Natural killer cell treated with Interleukin-12 subunit alpha and Interleukin-12 subunit beta and Interleukin-15 and Interleukin-18, amount 100 ng/mL, for 72 hours (primary cell): ENCODE data around the gene GRK3. TPM values are rescaled to one million over a fixed set of nuclear protein-coding genes. Genes with fewer than 3 reads are reported as not detected.
"Not testable (repeated sequence)": the region's sequence is repeated elsewhere in the genome, so short reads cannot be mapped to it uniquely, and the experiment has no call there.

ENCODE experiments used
- ATAC-seq, 2 donors: fragments of 150-1000 bp; cut with Tn5 transposase in 1 of 2; sonication (Bioruptor Pico), chemical (Tn5 transposase) in 1 of 2; 2 replicates each; pipeline ENCODE4 v1.10.0; 2021
- DNase-seq: peaks from one replicate; pipeline ENCODE4 v3.0.0; 2022; ENCODE audit warnings: low spot score
- H3K27ac Mint-ChIP-seq, 2 donors: 1 replicate in 1 of 2; 2 replicates in 1 of 2; pipeline ENCODE4 v1.8.0; 2022; ENCODE audit warnings: mixed read lengths in 2 of 2, mild to moderate bottlenecking in 1 of 2, moderate library complexity in 1 of 2
- H3K27me3 Mint-ChIP-seq, 2 donors: 1 replicate in 1 of 2; 2 replicates in 1 of 2; pipeline ENCODE4 v1.8.0; 2022; ENCODE audit warnings: mixed read lengths in 2 of 2
- H3K36me3 Mint-ChIP-seq: one replicate; pipeline ENCODE4 v1.8.0; 2022; ENCODE audit warnings: mixed read lengths
- H3K4me1 Mint-ChIP-seq, 2 donors: 1 replicate in 1 of 2; 2 replicates in 1 of 2; pipeline ENCODE4 v1.8.0; 2022; ENCODE audit warnings: low read depth in 2 of 2, mixed read lengths in 2 of 2, mild to moderate bottlenecking in 1 of 2
- H3K4me3 Mint-ChIP-seq: one replicate; pipeline ENCODE4 v1.8.0; 2022; ENCODE audit warnings: mixed read lengths
- H3K9me3 Mint-ChIP-seq: 2 replicates; pipeline ENCODE4 v1.8.0; 2022; ENCODE audit warnings: mixed read lengths
- total RNA-seq, 2 donors: library from RNA; stranded (reverse); gene quantifications; one replicate each; pipeline ENCODE4 v1.2.3, GENCODE V29; 2022

Gene GRK3
- total RNA-seq, 2 donors from 2014 or later: 2.8 to 3.0 TPM

GRCh38 chr22:25569983-25570382 is 5.5 kb downstream of the GRK3 start:
- peaks cover 9 to 13% of the 10 kb centered on the region in 2 donors for H3K4me1 Mint-ChIP-seq
- no peak overlapping the region for H3K4me3 Mint-ChIP-seq

DNA sequence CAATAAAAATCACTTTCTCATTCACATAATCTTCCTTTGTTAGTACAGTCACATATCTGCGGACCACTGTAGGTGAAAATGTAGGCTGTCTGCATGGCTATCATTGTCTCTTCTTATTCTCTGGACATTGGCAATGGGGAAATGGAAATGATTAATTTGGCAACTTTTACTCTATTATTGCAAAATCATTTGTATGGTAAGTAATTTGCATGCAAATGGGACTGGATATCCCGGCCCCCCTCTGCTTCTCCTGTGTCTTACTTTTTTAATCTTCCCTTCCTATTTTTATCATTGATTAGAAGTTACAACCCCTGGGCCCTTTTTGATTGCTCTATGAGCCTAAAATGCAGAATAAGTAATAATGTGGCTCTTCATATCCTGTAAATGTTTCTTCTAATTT is 6.0 kb downstream of the GRK3 start:
- Mint-ChIP-seq H3K36me3 (peaks cover 3% of the 10 kb centered on the region), H3K27me3 (peaks cover 22 to 59% of the 10 kb centered on the region in 2 donors), H3K4me3 (no peak overlapping the region), H3K4me1 (peaks cover 7 to 9% of the 10 kb centered on the region in 2 donors), H3K27ac (no peak overlapping the region), H3K9me3 (no peaks in the 10 kb centered on the region)
- DNase-seq: no peak
- ATAC-seq: no peak

More at GRCh38 chr22:25569983-25570382, 5.5 kb downstream of the GRK3 start:
- ATAC-seq (no peak), DNase-seq (no peak)
- Mint-ChIP-seq H3K27ac (no peak overlapping the region), H3K36me3 (peaks cover 6% of the 10 kb centered on the region), H3K9me3 (no peaks in the 10 kb centered on the region), H3K27me3 (peaks cover 23 to 63% of the 10 kb centered on the region in 2 donors)

- H3K27me3 Mint-ChIP-seq: peaks cover 15 to 43% of the 10 kb centered on the region in 2 donors
- not testable (repeated sequence) for DNase-seq, H3K4me3 Mint-ChIP-seq, H3K9me3 Mint-ChIP-seq, H3K36me3 Mint-ChIP-seq, H3K27ac Mint-ChIP-seq, H3K4me1 Mint-ChIP-seq, ATAC-seq
These were observed 7.7 kb downstream of the GRK3 start for GRCh38 chr22:25571969-25572707.

GRCh38 chr22:25572708-25573171 is 8.3 kb downstream of the GRK3 start:
- peaks cover 15 to 37% of the 10 kb centered on the region in 2 donors for H3K27me3 Mint-ChIP-seq
- H3K9me3 Mint-ChIP-seq: no peaks in the 10 kb centered on the region
- DNase-seq: no peak
- H3K4me1 Mint-ChIP-seq: no peaks in the 10 kb centered on the region
- no peaks in the 10 kb centered on the region for H3K36me3 Mint-ChIP-seq
- no peak overlapping the region for H3K4me3 Mint-ChIP-seq
- ATAC-seq: no peak
- no peak overlapping the region for H3K27ac Mint-ChIP-seq

- Mint-ChIP-seq H3K4me3 (no peak overlapping the region), H3K4me1 (no peaks in the 10 kb centered on the region), H3K36me3 (no peaks in the 10 kb centered on the region), H3K27me3 (peaks cover 14 to 28% of the 10 kb centered on the region in 2 donors), H3K27ac (no peak overlapping the region), H3K9me3 (no peaks in the 10 kb centered on the region)
- DNase-seq (no peak), ATAC-seq (no peak)
These were observed 9.4 kb downstream of the GRK3 start for GRCh38 chr22:25573841-25574240.

DNA sequence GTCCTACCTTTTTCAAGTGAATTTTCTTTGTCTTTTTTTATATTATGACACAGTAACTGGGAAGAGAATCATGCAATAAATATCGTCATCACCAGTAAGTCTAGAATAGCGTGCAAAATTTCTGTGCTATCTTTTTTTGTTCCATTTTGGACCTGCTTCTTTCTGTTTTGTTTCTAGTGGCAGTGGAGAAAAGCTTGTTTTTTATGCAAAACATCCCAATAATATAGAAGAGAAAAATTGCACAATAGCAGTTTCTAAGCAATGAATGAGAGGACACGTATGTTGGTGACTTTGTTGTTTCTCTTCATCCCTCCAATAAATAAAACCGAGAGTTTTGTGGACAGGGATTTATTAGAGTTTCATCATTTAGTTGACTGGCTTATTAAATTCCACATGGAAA is 10.3 kb downstream of the GRK3 start:
- H3K4me3 Mint-ChIP-seq: no peak overlapping the region
- H3K36me3 Mint-ChIP-seq: no peaks in the 10 kb centered on the region
- H3K27ac Mint-ChIP-seq: no peak overlapping the region

GRCh38 chr22:25575674-25576392 is 11.4 kb downstream of the GRK3 start:
- ATAC-seq: peak in 1 of 2 donors; percentile 33
- not testable (repeated sequence) for H3K36me3 Mint-ChIP-seq, H3K4me1 Mint-ChIP-seq, H3K27ac Mint-ChIP-seq, DNase-seq, H3K4me3 Mint-ChIP-seq, H3K9me3 Mint-ChIP-seq
- peaks cover 8 to 26% of the 10 kb centered on the region in 2 donors for H3K27me3 Mint-ChIP-seq

More for the DNA sequence above, 10.3 kb downstream of the GRK3 start:
- DNase-seq (no peak), ATAC-seq (no peak)
- H3K27me3 Mint-ChIP-seq: peaks cover 11 to 24% of the 10 kb centered on the region in 2 donors
- no peaks in the 10 kb centered on the region for H3K9me3 Mint-ChIP-seq
- no peaks in the 10 kb centered on the region for H3K4me1 Mint-ChIP-seq

GRCh38 chr22:25581452-25581851 is 17.0 kb downstream of the GRK3 start:
- H3K4me3 Mint-ChIP-seq, H3K4me1 Mint-ChIP-seq, H3K9me3 Mint-ChIP-seq, ATAC-seq, DNase-seq, H3K27me3 Mint-ChIP-seq, H3K27ac Mint-ChIP-seq, H3K36me3 Mint-ChIP-seq: not testable (repeated sequence)

DNA sequence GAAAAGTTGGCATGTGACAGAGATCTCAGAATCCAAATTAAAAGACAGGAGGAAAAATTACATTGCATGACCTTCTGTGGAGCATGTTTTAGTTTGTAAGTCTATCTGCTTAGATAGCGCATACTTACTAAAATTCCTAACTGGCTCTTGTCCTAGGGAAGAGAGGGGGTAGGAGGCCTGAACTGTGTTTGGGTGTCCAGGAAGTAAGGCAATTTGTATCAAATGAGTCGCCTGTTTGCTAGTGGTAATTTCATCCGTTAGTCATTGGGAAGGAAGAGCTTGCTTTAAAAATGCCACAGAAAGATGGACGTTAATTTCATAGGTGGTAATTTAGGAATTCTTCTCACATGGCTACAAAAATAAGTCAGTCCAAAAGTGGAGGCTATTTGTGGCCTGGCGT is 18.5 kb downstream of the GRK3 start:
- no peak for ATAC-seq
- no peak overlapping the region for H3K27ac Mint-ChIP-seq

GRCh38 chr22:25584993-25585392 is 20.5 kb downstream of the GRK3 start:
- DNase-seq: not testable (repeated sequence)

More for the DNA sequence above, 18.5 kb downstream of the GRK3 start:
- Mint-ChIP-seq H3K27me3 (peaks cover 3 to 10% of the 10 kb centered on the region in 2 donors), H3K9me3 (no peaks in the 10 kb centered on the region), H3K36me3 (no peaks in the 10 kb centered on the region), H3K4me1 (peaks cover 0 to 4% of the 10 kb centered on the region in 2 donors), H3K4me3 (no peak overlapping the region)
- no peak for DNase-seq

DNA sequence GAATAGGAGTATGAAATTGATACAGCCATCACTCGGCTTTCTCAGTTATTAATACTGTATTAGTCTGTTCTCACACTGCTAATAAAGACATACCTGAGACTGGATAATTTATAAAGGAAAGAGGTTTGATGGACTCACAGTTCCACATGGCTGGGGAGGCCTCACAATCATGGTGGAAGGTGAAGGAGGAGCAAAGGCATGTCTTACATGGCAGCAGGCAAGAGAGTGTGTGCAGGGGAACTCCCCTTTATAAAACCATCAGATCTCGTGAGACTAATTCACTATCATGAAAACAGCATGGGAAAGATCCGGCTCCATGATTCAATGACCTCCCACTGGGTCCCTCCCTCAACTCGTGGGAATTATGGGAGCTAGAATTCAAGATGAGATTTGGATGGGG is 25.2 kb downstream of the GRK3 start:
- H3K36me3 Mint-ChIP-seq, H3K27ac Mint-ChIP-seq, DNase-seq, H3K9me3 Mint-ChIP-seq, H3K4me1 Mint-ChIP-seq, H3K4me3 Mint-ChIP-seq, ATAC-seq: not testable (repeated sequence)
- H3K27me3 Mint-ChIP-seq: peaks cover 3 to 21% of the 10 kb centered on the region in 2 donors

More at GRCh38 chr22:25584993-25585392, 20.5 kb downstream of the GRK3 start:
- not testable (repeated sequence) for H3K4me3 Mint-ChIP-seq, H3K27me3 Mint-ChIP-seq, H3K4me1 Mint-ChIP-seq, H3K9me3 Mint-ChIP-seq, H3K27ac Mint-ChIP-seq, H3K36me3 Mint-ChIP-seq
- ATAC-seq: peak in 1 of 2 donors; percentile 61

- H3K27ac Mint-ChIP-seq, DNase-seq, H3K9me3 Mint-ChIP-seq, H3K4me1 Mint-ChIP-seq, H3K4me3 Mint-ChIP-seq, ATAC-seq, H3K36me3 Mint-ChIP-seq: not testable (repeated sequence)
- peaks cover 0 to 28% of the 10 kb centered on the region in 2 donors for H3K27me3 Mint-ChIP-seq
These were observed 28.8 kb downstream of the GRK3 start for GRCh38 chr22:25593323-25593722.

DNA sequence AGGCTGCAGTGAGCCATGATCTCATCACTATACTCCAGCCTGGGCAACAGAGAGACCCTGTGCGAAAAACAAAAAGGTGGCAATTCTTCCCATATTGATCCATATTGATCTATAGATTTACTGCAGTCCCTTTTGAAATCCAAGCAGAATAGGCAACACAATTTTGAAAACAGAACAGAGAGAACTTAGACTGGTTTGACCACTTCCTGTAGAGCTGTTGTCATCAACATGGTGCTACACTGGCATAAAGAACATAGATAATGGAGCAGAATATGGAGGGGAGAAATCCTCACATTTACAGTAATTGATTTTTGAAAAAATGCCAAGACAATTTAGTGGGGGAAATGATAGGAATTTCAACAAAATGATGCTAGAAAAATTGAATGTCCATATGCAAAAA is 34.1 kb downstream of the GRK3 start:
- H3K9me3 Mint-ChIP-seq: no peaks in the 10 kb centered on the region
- ATAC-seq (no peak), DNase-seq (no peak)
- H3K27me3 Mint-ChIP-seq: peaks cover 0 to 14% of the 10 kb centered on the region in 2 donors
- no peaks in the 10 kb centered on the region for H3K36me3 Mint-ChIP-seq
- no peak overlapping the region for H3K27ac Mint-ChIP-seq
- peaks cover 7 to 10% of the 10 kb centered on the region in 2 donors for H3K4me1 Mint-ChIP-seq
- H3K4me3 Mint-ChIP-seq: no peak overlapping the region

DNA sequence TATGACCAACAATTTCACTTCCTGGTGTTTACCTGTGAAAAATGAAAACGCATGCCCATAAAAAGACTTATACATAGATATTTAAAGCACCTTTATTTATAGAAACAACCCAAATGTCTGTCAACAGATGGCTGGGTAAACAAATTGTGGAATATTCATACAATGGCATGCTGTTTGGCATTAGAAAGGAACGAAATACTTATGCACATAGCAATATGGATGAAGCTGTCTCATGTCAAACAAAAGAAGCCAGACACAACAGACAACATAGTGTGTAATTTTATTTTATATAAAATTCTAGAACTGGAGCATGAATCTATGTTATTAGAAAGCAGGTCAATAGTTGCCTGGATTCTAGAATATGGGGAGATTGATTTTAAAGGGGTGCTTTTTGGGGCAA is 38.0 kb downstream of the GRK3 start:
- H3K36me3 Mint-ChIP-seq: no peaks in the 10 kb centered on the region
- H3K27ac Mint-ChIP-seq: no peak overlapping the region
- DNase-seq: no peak
- peaks cover 7 to 10% of the 10 kb centered on the region in 2 donors for H3K4me1 Mint-ChIP-seq
- H3K27me3 Mint-ChIP-seq: no peaks in the 10 kb centered on the region
- ATAC-seq: no peak
- no peak overlapping the region for H3K4me3 Mint-ChIP-seq
- H3K9me3 Mint-ChIP-seq: no peaks in the 10 kb centered on the region
